HL-60 (cell line): ENCODE data around the gene USP8.

Experiments used
- GABPA ChIP-seq: IDR thresholded peaks from 2 replicates; pipeline ENCODE4 v1.6.1; 2012; ENCODE audit warnings: low read depth
- POLR2AphosphoS5 ChIP-seq: IDR thresholded peaks from 2 replicates; pipeline ENCODE4 v1.6.1; 2012; ENCODE audit warnings: low read depth
- REST ChIP-seq: IDR thresholded peaks from 2 replicates; pipeline ENCODE4 v1.6.1; 2012; ENCODE audit warnings: low read depth; ENCODE audit not compliant: insufficient replicate concordance
- TF ChIP-seq, protein P1 (sequence below): IDR thresholded peaks from one replicate; pipeline ENCODE4 v1.5.1; 2011; ENCODE audit warnings: low read length, control low read depth, inconsistent platforms; ENCODE audit not compliant: insufficient read depth

DNA sequence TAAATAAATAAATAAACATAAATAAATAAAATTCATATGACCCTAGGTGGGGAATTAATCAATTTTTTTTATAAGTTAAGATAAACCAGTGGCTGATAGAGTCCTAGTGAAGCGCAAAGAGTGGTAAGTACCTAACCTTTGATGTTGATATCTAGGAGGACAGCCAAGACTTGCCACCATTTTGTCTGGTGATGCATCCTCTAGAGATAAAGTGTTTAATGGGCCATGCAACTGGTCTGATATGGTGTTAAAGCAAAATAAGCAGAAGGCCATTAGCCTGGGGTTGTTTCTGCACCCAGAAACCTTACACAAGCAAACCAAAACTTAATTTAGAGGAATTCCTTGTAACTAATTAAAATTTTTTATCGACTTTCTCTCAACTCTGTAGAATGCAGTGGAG is 9.6 kb upstream of the USP8 start:
- TF ChIP-seq GABPA (no peak), POLR2AphosphoS5 (no peak), REST (no peak)
- TF ChIP-seq, protein P1, sequence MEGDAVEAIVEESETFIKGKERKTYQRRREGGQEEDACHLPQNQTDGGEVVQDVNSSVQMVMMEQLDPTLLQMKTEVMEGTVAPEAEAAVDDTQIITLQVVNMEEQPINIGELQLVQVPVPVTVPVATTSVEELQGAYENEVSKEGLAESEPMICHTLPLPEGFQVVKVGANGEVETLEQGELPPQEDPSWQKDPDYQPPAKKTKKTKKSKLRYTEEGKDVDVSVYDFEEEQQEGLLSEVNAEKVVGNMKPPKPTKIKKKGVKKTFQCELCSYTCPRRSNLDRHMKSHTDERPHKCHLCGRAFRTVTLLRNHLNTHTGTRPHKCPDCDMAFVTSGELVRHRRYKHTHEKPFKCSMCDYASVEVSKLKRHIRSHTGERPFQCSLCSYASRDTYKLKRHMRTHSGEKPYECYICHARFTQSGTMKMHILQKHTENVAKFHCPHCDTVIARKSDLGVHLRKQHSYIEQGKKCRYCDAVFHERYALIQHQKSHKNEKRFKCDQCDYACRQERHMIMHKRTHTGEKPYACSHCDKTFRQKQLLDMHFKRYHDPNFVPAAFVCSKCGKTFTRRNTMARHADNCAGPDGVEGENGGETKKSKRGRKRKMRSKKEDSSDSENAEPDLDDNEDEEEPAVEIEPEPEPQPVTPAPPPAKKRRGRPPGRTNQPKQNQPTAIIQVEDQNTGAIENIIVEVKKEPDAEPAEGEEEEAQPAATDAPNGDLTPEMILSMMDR, result no peak
